ENCODE results near the gene FAM120B.
"Not testable (repeated sequence)": the region's sequence is repeated elsewhere in the genome, so short reads cannot be mapped to it uniquely, and the experiment has no call there.

FAM120B gene

GRCh38 chr6:170306324-170307079 is at the start of gene FAM120B:
FAM120B (plus strand) TSS chr6:170306758; CDS start chr6:170317391, 10,633 bp downstream.
- DNase-seq, result peak; percentile 95

GRCh38 chr6:170257376-170257775 is 49.2 kb upstream of the FAM120B start:
- no peak for DNase-seq

- no peak for DNase-seq
These were observed 48.2 kb upstream of the FAM120B start for GRCh38 chr6:170258407-170258806.

- no peak for DNase-seq
These were observed 47.3 kb upstream of the FAM120B start for GRCh38 chr6:170259278-170259677.

DNA sequence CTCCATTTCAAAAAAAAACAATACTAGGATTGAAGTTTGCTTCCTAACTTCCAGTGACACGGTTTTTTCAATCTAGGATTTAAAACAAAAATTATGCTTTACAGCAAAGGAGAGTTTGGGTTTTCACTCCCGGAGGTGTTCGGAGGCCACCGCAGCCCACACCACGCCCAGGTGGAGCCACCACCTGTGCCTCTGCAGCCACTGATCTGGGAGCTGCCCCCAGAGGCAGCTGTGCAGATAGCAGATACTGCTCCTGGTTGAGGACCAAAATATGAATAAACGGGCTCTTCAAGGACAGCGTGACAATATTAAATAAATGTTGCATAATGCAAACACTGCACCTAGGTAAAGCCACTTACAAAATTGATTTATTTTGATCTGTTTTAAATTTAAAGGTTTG is 45.9 kb upstream of the FAM120B start:
- DNase-seq, result no peak

GRCh38 chr6:170261643-170262488 is 44.7 kb upstream of the FAM120B start:
- DNase-seq, result no peak

- no peak for DNase-seq
These were observed 44.0 kb upstream of the FAM120B start for GRCh38 chr6:170262489-170263088.

- no peak for DNase-seq
These were observed 43.1 kb upstream of the FAM120B start for GRCh38 chr6:170263410-170263809.

DNA sequence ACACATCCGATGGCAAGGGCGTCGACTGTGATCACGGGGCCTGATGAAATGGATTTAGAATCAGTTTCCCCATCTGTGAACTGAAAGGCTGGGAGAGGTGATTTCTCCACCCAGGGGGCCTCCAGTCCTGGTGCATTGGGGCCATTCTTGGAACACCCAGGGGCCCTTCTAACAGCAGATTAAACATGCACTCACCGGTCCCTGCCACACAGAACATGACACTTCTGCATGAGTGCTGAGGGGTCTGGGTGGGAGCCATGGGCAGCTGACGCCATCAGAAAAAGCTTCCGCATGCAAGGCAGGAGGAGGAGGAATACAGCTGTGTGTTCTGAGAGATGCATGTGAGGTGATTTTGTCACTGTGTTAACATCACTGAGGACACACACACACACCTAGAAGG is 42.5 kb upstream of the FAM120B start:
- DNase-seq, result no peak

DNA sequence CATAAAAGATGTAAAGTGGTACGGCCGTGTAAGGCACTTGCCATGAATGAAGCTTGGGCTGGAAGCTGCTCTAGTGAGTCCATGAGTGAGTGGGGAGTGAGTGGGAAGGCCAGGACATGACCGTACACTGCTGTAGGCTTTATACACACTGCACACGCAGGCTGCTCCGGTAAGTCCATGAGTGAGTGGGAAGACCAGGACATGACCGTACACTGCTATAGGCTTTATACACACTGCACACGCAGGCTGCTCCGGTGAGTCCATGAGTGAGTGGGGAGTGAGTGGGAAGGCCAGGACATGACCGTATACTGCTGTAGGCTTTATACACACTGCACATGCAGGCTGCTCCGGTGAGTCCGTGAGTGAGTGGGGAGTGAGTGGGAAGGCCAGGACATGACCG is 41.9 kb upstream of the FAM120B start:
- DNase-seq, result not testable (repeated sequence)

GRCh38 chr6:170265655-170266054 is 40.9 kb upstream of the FAM120B start:
- no peak for DNase-seq

DNA sequence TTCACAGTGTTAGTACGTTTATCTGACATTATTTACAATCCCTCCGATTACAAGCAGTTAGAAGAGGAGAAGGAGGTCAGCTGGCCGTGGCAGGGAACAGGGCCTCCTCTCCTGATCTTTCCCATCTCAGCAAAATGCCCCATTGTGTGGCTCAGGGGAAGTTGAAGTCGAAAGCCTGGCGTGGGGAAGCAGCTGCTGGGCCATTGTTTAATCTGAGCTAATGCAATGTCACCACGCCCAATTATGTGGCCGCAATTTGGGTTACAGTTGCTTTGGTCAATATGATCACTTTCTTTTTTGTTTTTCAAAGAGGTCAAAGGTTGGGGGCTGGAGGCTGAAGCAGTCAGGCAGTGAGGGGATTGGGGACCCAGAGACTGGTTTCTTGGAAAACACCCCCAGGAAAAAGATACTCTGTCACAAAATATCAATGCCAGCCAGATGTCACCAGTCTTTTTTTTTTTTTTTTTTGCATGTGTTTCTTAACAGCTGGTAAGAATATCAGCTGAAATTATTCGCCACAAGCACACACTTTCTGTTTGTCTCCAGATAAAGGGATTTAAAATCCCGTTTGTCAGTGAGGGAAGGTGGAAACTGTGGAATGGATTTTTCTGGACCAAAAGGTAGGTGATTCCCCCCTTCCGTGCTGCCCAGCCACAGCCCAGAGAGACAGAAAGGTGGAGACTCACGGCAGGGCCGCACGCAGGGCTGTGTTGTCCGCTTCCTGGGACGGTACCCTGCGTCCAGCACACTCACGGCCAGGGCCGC is 40.3 kb upstream of the FAM120B start:
- no peak for DNase-seq

DNA sequence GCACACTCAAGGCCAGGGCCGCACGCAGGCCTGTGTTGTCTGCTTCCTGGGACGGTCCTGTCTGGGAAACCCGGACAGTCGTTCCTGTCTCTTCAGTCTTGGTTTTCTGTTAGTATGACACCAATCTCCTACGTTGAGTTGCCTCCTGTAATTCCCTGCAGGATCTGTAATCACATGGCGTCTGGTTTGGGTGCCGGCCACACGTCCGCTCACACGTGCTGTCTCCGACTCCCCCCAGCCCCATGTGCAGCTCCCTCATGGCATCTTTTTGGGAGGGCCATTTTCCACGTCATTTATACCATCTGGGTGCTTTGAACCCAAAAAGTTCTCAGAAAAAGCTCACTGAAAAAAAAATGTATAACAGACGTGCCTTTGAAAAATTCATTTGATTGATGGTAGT is 38.9 kb upstream of the FAM120B start:
- no peak for DNase-seq

- DNase-seq, result no peak
These were observed 38.1 kb upstream of the FAM120B start for GRCh38 chr6:170268216-170269129.

- no peak for DNase-seq
These were observed 37.3 kb upstream of the FAM120B start for GRCh38 chr6:170269151-170269845.

DNA sequence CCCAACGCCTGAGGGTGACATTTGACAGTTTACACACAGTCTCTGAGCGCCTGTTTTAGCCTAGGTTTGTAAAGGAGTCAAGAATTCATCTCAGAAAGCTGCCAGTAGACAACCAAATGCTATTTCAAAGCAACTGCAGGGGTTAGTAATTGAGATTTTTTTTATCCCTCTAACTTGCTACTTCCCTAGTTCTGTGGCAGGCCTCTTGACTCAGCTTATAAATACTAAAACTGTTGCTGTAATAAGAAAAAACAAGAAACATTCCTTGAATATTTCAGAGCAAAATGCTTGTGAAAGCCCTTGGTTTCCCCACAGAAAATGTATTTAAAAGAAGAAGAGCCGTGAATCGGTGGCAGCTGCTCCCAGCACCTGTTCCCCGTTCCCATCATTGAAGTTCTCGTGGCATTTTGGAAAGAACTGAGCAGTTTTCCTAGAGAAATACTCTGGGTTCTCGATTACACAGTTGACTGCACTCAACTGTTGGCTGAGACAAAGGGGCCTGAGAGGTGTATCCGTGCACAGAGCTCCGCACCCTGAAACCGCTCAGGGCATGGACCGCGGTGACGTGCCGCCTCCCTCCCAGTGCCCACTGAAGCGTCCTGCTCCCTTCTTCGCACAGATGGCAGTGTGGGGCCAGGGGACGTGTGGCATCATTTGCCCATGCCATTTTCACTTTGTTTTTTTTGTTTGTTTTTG is 36.6 kb upstream of the FAM120B start:
- no peak for DNase-seq

- no peak for DNase-seq
These were observed 35.5 kb upstream of the FAM120B start for GRCh38 chr6:170270984-170271593.

DNA sequence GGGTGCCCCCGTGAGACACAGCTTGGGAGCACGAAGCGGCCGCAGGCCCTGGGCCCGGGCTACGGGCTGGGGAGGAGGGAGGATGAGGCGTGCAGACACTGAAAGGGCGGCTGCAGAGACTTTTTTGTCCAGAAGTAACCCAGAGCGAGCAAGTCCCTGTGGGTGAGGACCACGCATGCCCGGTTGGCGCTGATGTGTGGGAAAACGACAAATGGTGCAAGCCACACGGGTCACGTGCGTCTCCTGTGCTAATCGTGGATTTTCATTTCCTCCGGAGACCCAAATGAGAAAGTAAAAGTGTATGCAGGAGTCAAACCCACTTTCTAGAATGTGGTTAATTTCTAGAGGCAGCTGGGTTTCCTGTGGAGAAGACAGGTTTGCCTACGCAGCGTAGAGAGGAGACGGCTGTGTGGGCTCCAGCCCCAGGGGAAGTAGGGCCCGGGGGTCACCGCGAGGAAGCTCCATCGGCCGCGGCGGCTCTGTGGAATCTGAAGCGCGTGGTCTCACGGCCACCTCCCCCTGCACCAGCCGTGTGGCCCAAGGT is 34.7 kb upstream of the FAM120B start:
- no peak for DNase-seq

GRCh38 chr6:170272341-170273065 is 34.1 kb upstream of the FAM120B start:
- no peak for DNase-seq
